ENCODE measurements around the gene CYP2D6. TPM values are rescaled to one million over a fixed set of nuclear protein-coding genes. Genes with fewer than 3 reads are reported as not detected.

Gene CYP2D6
- total and polyA plus RNA-seq, 2 of the 13 experiments (the other 11 are each of a cell fraction or from before 2014, with no cell fraction given) = 1.0 to 3.7 TPM

DNA sequence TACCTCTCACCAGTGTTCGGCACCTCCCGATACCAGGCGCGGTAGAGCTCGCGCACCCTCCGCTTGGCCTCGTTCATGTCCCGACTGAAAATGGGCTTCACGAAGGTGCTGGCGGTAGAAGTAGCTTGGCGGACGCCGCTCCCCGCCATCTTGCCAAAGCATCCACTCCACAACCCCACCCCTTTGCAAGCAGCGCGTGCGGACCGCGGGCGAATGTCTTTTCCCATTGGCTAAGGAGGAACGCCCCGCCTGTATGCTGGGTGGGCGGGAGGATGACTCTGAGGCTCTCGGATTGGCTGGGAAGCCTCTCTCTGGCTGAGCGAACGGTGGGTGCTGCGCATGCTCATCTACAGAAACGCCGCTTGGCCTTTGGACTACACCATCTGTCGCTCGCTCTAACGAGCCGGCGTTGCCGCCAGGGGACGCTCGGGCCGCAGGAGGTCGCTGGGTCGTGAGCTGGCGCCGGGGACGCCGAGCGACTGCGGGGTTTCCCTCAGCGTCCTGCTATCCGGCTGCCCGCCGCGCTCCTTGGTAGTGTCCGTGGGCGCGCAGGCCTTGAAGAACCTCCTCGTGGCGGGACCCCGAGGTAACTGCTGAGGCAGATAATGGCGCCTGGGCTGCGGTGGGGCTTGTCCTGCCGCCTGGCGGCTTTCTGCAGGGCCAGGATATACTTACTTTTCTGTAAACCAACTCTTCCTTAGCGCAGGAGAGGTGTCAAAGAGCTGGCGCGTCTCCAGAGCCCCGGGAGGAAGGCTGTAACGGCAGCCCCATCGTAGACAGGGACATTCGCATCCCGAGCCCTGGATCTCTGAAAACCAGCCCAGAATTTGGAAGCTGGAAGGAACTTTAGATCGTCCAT is 39.8 kb downstream of the CYP2D6 start, which contains the start of gene NDUFA6 (continued):
- TF ChIP-seq ZNF317 (CRISPR knock-in tag; IDR thresholded peaks at IDR 0.05) = peak; percentile 87
- TF ChIP-seq SP4 (CRISPR knock-in tag; IDR thresholded peaks at IDR 0.05) = peak; percentile 50
- no peak for TF ChIP-seq HDAC6 (IDR thresholded peaks at IDR 0.05; ENCODE audit: low read depth, low read length)
- TF ChIP-seq, protein P1, sequence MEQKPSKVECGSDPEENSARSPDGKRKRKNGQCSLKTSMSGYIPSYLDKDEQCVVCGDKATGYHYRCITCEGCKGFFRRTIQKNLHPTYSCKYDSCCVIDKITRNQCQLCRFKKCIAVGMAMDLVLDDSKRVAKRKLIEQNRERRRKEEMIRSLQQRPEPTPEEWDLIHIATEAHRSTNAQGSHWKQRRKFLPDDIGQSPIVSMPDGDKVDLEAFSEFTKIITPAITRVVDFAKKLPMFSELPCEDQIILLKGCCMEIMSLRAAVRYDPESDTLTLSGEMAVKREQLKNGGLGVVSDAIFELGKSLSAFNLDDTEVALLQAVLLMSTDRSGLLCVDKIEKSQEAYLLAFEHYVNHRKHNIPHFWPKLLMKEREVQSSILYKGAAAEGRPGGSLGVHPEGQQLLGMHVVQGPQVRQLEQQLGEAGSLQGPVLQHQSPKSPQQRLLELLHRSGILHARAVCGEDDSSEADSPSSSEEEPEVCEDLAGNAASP (CRISPR knock-in tag; IDR thresholded peaks at IDR 0.05; ENCODE audit: borderline replicate concordance) = no peak; the same call in 1 of the 2 replicates
- TF ChIP-seq ATM (IDR thresholded peaks at IDR 0.05; ENCODE audit: borderline replicate concordance) = no peak
- TF ChIP-seq ZBTB7B (CRISPR knock-in tag; IDR thresholded peaks at IDR 0.05) = 0 out of 2 replicates have a peak, but pooled peaks have one; percentile 4
- TF ChIP-seq KMT2A (CRISPR knock-in tag; IDR thresholded peaks at IDR 0.05) = peak; percentile 88
- TF ChIP-seq ZFAT (CRISPR knock-in tag; conservative IDR thresholded peaks at IDR 0.05) = no peak; the same call in 1 of the 2 replicates
- TF ChIP-seq ZNF30 (CRISPR knock-in tag; IDR thresholded peaks at IDR 0.05) = 0 out of 2 replicates have a peak, but pooled peaks have one; percentile 42
- TF ChIP-seq SRF (IDR thresholded peaks at IDR 0.05; ENCODE audit: low read depth, low read length) = no peak
- no peak for TF ChIP-seq ZNF367 (CRISPR knock-in tag; IDR thresholded peaks at IDR 0.05; ENCODE audit: borderline replicate concordance)
- peak; percentile 86 for TF ChIP-seq SAP130 (CRISPR knock-in tag; IDR thresholded peaks at IDR 0.05; ENCODE audit: low read depth)
- peak; percentile 29; the same call in 1 of the 2 replicates for TF ChIP-seq ZNF230 (CRISPR knock-in tag; IDR thresholded peaks at IDR 0.05)
- no peak for TF ChIP-seq ZNF562 (CRISPR knock-in tag; IDR thresholded peaks at IDR 0.05; ENCODE audit: borderline replicate concordance)
- TF ChIP-seq, protein P2, sequence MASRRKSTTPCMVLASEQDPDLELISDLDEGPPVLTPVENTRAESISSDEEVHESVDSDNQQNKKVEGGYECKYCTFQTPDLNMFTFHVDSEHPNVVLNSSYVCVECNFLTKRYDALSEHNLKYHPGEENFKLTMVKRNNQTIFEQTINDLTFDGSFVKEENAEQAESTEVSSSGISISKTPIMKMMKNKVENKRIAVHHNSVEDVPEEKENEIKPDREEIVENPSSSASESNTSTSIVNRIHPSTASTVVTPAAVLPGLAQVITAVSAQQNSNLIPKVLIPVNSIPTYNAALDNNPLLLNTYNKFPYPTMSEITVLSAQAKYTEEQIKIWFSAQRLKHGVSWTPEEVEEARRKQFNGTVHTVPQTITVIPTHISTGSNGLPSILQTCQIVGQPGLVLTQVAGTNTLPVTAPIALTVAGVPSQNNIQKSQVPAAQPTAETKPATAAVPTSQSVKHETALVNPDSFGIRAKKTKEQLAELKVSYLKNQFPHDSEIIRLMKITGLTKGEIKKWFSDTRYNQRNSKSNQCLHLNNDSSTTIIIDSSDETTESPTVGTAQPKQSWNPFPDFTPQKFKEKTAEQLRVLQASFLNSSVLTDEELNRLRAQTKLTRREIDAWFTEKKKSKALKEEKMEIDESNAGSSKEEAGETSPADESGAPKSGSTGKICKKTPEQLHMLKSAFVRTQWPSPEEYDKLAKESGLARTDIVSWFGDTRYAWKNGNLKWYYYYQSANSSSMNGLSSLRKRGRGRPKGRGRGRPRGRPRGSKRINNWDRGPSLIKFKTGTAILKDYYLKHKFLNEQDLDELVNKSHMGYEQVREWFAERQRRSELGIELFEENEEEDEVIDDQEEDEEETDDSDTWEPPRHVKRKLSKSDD (CRISPR knock-in tag; IDR thresholded peaks at IDR 0.05; ENCODE audit: low read depth) = peak; percentile 87
- TF ChIP-seq, protein P3, sequence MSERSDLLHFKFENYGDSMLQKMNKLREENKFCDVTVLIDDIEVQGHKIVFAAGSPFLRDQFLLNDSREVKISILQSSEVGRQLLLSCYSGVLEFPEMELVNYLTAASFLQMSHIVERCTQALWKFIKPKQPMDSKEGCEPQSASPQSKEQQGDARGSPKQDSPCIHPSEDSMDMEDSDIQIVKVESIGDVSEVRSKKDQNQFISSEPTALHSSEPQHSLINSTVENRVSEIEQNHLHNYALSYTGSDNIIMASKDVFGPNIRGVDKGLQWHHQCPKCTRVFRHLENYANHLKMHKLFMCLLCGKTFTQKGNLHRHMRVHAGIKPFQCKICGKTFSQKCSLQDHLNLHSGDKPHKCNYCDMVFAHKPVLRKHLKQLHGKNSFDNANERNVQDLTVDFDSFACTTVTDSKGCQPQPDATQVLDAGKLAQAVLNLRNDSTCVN (CRISPR knock-in tag; IDR thresholded peaks at IDR 0.05; ENCODE audit: borderline replicate concordance) = peak; percentile 36; the same call in 1 of the 2 replicates
- peak; percentile 93 for TF ChIP-seq YY1 (IDR thresholded peaks at IDR 0.05; ENCODE audit: insufficient read depth, insufficient replicate concordance, low read depth, low read length)
- no peak for TF ChIP-seq ZNF124 (CRISPR knock-in tag; IDR thresholded peaks at IDR 0.05)
- TF ChIP-seq MAFF (IDR thresholded peaks at IDR 0.05; ENCODE audit: low read depth, low read length) = no peak
- TF ChIP-seq, protein P4, sequence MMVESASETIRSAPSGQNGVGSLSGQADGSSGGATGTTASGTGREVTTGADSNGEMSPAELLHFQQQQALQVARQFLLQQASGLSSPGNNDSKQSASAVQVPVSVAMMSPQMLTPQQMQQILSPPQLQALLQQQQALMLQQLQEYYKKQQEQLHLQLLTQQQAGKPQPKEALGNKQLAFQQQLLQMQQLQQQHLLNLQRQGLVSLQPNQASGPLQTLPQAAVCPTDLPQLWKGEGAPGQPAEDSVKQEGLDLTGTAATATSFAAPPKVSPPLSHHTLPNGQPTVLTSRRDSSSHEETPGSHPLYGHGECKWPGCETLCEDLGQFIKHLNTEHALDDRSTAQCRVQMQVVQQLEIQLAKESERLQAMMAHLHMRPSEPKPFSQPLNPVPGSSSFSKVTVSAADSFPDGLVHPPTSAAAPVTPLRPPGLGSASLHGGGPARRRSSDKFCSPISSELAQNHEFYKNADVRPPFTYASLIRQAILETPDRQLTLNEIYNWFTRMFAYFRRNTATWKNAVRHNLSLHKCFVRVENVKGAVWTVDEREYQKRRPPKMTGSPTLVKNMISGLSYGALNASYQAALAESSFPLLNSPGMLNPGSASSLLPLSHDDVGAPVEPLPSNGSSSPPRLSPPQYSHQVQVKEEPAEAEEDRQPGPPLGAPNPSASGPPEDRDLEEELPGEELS (CRISPR knock-in tag; IDR thresholded peaks at IDR 0.05) = peak; percentile 58; the same call in 1 of the 2 replicates

Measured in HepG2 (cell line).